Right lobe of liver (tissue), 6 donors: ENCODE data around the gene OSM. TPM values are rescaled to one million over a fixed set of nuclear protein-coding genes. Genes with fewer than 3 reads are reported as not detected.
A peak's percentile ranks its signal among the peaks of the same experiment; 100 is the strongest.

Experiments used
- ATAC-seq, 4 donors: fragments of 200-7000 bp; cut with Tn5 transposase; one replicate each; pipeline ENCODE4 v1.9.1; 2020; ENCODE audit warnings: mild to moderate bottlenecking in 4 of 4, moderate library complexity in 4 of 4
- DNase-seq, 3 donors: peaks; one replicate each; pipeline ENCODE4 v3.0.0-alpha.2; 2020
- H3K27ac ChIP-seq, 3 donors: fragments of 200-600 bp; one replicate each; pipeline ENCODE4 v1.8.0; 2022
- H3K27me3 ChIP-seq, 2 donors: fragments of 200-600 bp; one replicate each; pipeline ENCODE4 v1.8.0; 2022
- H3K36me3 ChIP-seq, 4 donors: fragments of 200-600 bp; sonication (generic) in 1 of 4; one replicate each; pipeline versions ENCODE4 v1.5.1 to v1.8.0; 2017 to 2022; ENCODE audit warnings: control low read depth in 1 of 4
- H3K4me1 ChIP-seq, 4 donors: fragments of 200-600 bp; sonication (generic) in 1 of 4; one replicate each; pipeline versions ENCODE4 v1.5.1 to v1.8.0; 2017 to 2022; ENCODE audit warnings: control low read depth in 1 of 4
- H3K4me3 ChIP-seq, 3 donors: fragments of 200-600 bp; one replicate each; pipeline ENCODE4 v1.8.0; 2022
- H3K9me3 ChIP-seq, 4 donors: fragments of 200-600 bp; sonication (generic) in 1 of 4; one replicate each; pipeline versions ENCODE4 v1.5.1 to v1.8.0; 2017 to 2022; ENCODE audit warnings: control low read depth in 1 of 4
- CTCF ChIP-seq, 4 donors: fragments of 200-600 bp in 3 of 4; fragments of 450-650 bp in 1 of 4; IDR thresholded peaks; one replicate each; pipeline versions ENCODE4 v1.5.1 to v1.8.0; 2016 to 2022; ENCODE audit warnings: antibody characterized with exemption in 4 of 4, mild to moderate bottlenecking in 2 of 4
- POLR2A ChIP-seq: fragments of 450-650 bp; IDR thresholded peaks from one replicate; pipeline ENCODE4 v1.6.1; 2017; ENCODE audit warnings: antibody characterized with exemption, mild to moderate bottlenecking
- WGBS: methylation state at CpG from one replicate; pipeline ENCODE4 v1.1.6; 2018; ENCODE audit warnings: low coverage, low lambda C conversion rate; ENCODE audit not compliant: insufficient coverage; ENCODE audit errors: missing lambda C conversion rate; 5-methylcytosine and 5-hydroxymethylcytosine counted together
- intact Hi-C, 2 donors: fragments of 100-400 bp; cut with DNase I; formaldehyde crosslinking; loops; one replicate each; pipeline versions ENCODE4 v1.11.2 to v1.14.1; 2022
- total RNA-seq, 6 experiments: library from RNA; depleted of rRNA in 2 of 6; stranded (reverse); fragments of >200 nt in 2 of 6; fragmentation: NEBNext Ultra II Directional in 3 of 6; extraction: Animal tissue kit (Norgen Biotek cat#: 25700) in 3 of 6; gene quantifications; one replicate each; pipeline versions ENCODE4 v1.1.0 to v1.2.4, GENCODE V29; 2016 to 2023
- donor health status: DM: no; HTN: yes; CAD: no.
- donor health status: DM: no; HTN: no; CAD: no.
- donor health status: DM: no; HTN: no; CAD: no.
- donor health status: DM: no; HTN: yes; CAD: no.
- donor health status: DM: no; HTN: yes; CAD: no.

OSM gene
- total RNA-seq, 6 experiments from 2014 or later = 0.10 to 0.75 (median 0.19) TPM; not detected in 2

GRCh38 chr22:30289141-30289979 is 22.7 kb upstream of the OSM start, which contains the start of gene CASTOR1:
CASTOR1 (minus strand) TSS chr22:30289505; CDS start chr22:30289497, 8 bp downstream.
- peak; percentile 99 to 100 (median 99) for DNase-seq
- Histone ChIP-seq H3K36me3 (peaks cover 0 to 34% (median 9%) of the 10 kb centered on the region in 4 donors), H3K4me3 (peak within 1 kb of the TSS; percentile 61 to 84 (median 74)), H3K27ac (peak within 1 kb of the TSS; percentile 65 to 75 (median 68)), H3K27me3 (no peaks in the 10 kb centered on the region), H3K9me3 (no peaks in the 10 kb centered on the region), H3K4me1 (peaks cover 0 to 35% (median 19%) of the 10 kb centered on the region in 4 donors)
- TF ChIP-seq CTCF (IDR thresholded peaks at IDR 0.05) = no peak
- TF ChIP-seq POLR2A = peak; percentile 77
- intact Hi-C loops = no loop called here
- ATAC-seq = peak; percentile 82 to 89 (median 86)
- WGBS = 2% methylated on average over 10 of the region's 85 CpGs

GRCh38 chr22:30288419-30289140 is 21.9 kb upstream of the OSM start:
- Histone ChIP-seq H3K27ac (peak overlapping the region; percentile 50 to 65 (median 65)), H3K9me3 (no peaks in the 10 kb centered on the region), H3K4me1 (peaks cover 0 to 35% (median 19%) of the 10 kb centered on the region in 4 donors), H3K27me3 (no peaks in the 10 kb centered on the region), H3K4me3 (peak overlapping the region; percentile 61 to 84 (median 74)), H3K36me3 (peaks cover 0 to 28% (median 9%) of the 10 kb centered on the region in 4 donors)
- ATAC-seq (no peak), DNase-seq (peak in 1 of 3 donors; percentile 57)
- intact Hi-C loops = no loop called here
- 18% methylated on average over 14 of the region's 27 CpGs for WGBS
- no peak for TF ChIP-seq CTCF (IDR thresholded peaks at IDR 0.05)
- TF ChIP-seq POLR2A = no peak

- Histone ChIP-seq H3K9me3 (no peaks in the 10 kb centered on the region), H3K36me3 (peaks cover 0 to 22% (median 8%) of the 10 kb centered on the region in 4 donors), H3K4me1 (peaks cover 0 to 35% (median 19%) of the 10 kb centered on the region in 4 donors), H3K4me3 (peak overlapping the region; percentile 61 to 84 (median 74)), H3K27me3 (no peaks in the 10 kb centered on the region), H3K27ac (peak overlapping the region in 2 of 3 donors; percentile 50 to 65)
- DNase-seq (peak; percentile 87 to 91 (median 91)), ATAC-seq (peak; percentile 70 to 78 (median 72))
- intact Hi-C loops = no loop called here
- WGBS = 0% methylated on average over 4 of the region's 5 CpGs
- TF ChIP-seq CTCF (IDR thresholded peaks at IDR 0.05) = peak; percentile 70 to 81 (median 71)
- peak; percentile 15 for TF ChIP-seq POLR2A
These were observed 21.2 kb upstream of the OSM start for GRCh38 chr22:30287648-30288418.
